GM23248 (cell line): Measurements from ENCODE around the gene OR6C70. TPM values are rescaled to one million over a fixed set of nuclear protein-coding genes. Genes with fewer than 3 reads are reported as not detected.
"Not testable (repeated sequence)": the region's sequence is repeated elsewhere in the genome, so short reads cannot be mapped to it uniquely, and the experiment has no call there.

ENCODE experiments used
- DNase-seq: peaks from one replicate; pipeline ENCODE4 v3.0.0-alpha.2; 2015
- H2AFZ ChIP-seq: fragments of 200-600 bp; sonication (generic); 2 replicates; pipeline ENCODE4 v1.6.1; 2016; ENCODE audit warnings: antibody characterized with exemption
- H3F3A ChIP-seq: fragments of 200-600 bp; sonication (generic); 2 replicates; pipeline ENCODE4 v1.6.1; 2016; ENCODE audit warnings: mild to moderate bottlenecking, antibody characterized with exemption, mixed run types; ENCODE audit not compliant: insufficient read depth
- H3K27ac ChIP-seq: fragments of 200-600 bp; sonication (generic); 2 replicates; pipeline ENCODE4 v1.5.1; 2016; ENCODE audit warnings: mild to moderate bottlenecking
- H3K27me3 ChIP-seq: fragments of 200-600 bp; sonication (generic); replicated peaks from 2 replicates; pipeline ENCODE4 v1.6.1; 2016; ENCODE audit warnings: mild to moderate bottlenecking; ENCODE audit not compliant: insufficient read depth
- H3K36me3 ChIP-seq: fragments of 200-600 bp; sonication (generic); 2 replicates; pipeline ENCODE4 v1.6.1; 2016; ENCODE audit warnings: low read depth, mild to moderate bottlenecking
- H3K4me1 ChIP-seq: fragments of 200-600 bp; sonication (generic); 2 replicates; pipeline ENCODE4 v1.6.1; 2016; ENCODE audit warnings: mild to moderate bottlenecking; ENCODE audit not compliant: insufficient read depth
- H3K4me2 ChIP-seq: fragments of 200-600 bp; sonication (generic); one replicate; pipeline ENCODE4 v1.6.1; 2016; ENCODE audit warnings: mild to moderate bottlenecking; ENCODE audit not compliant: unreplicated experiment
- H3K4me3 ChIP-seq: fragments of 200-600 bp; sonication (generic); 2 replicates; pipeline ENCODE4 v1.5.1; 2016; ENCODE audit warnings: mild to moderate bottlenecking
- H3K79me2 ChIP-seq: fragments of 200-600 bp; sonication (generic); 2 replicates; pipeline ENCODE4 v1.6.1; 2016; ENCODE audit warnings: mild to moderate bottlenecking; ENCODE audit not compliant: insufficient read depth
- H3K9ac ChIP-seq: fragments of 200-600 bp; sonication (generic); 2 replicates; pipeline ENCODE4 v1.6.1; 2016; ENCODE audit warnings: mild to moderate bottlenecking
- H3K9me2 ChIP-seq: fragments of 200-600 bp; sonication (generic); 2 replicates; pipeline ENCODE4 v1.6.1; 2016; ENCODE audit warnings: mixed run types, mild to moderate bottlenecking, moderate library complexity; ENCODE audit not compliant: insufficient read depth
- H3K9me3 ChIP-seq: fragments of 200-600 bp; sonication (generic); one replicate; pipeline ENCODE4 v1.6.1; 2017; ENCODE audit warnings: low read depth
- H4K20me1 ChIP-seq: fragments of 200-600 bp; sonication (generic); 2 replicates; pipeline ENCODE4 v1.6.0; 2016; ENCODE audit not compliant: insufficient read depth
- EZH2 ChIP-seq: fragments of 200-600 bp; sonication (generic); IDR thresholded peaks from 2 replicates; pipeline ENCODE4 v1.6.1; 2018; ENCODE audit warnings: antibody characterized with exemption, mild to moderate bottlenecking; ENCODE audit not compliant: insufficient read depth, poor library complexity, severe bottlenecking
- EZH2phosphoT487 ChIP-seq: fragments of 200-600 bp; sonication (generic); IDR thresholded peaks from 2 replicates; pipeline ENCODE4 v1.6.1; 2018; ENCODE audit warnings: antibody characterized with exemption, moderate library complexity, mild to moderate bottlenecking, low read depth; ENCODE audit not compliant: insufficient read depth
- WGBS, 2 experiments: methylation state at CpG; one replicate each; pipeline ENCODE4 v1.1.6; 2015 to 2017; ENCODE audit warnings: low lambda C conversion rate in 2 of 2, low coverage in 1 of 2; ENCODE audit errors: missing lambda C conversion rate in 2 of 2; 5-methylcytosine and 5-hydroxymethylcytosine counted together
- in situ Hi-C: fragments of 300-500 bp; cut with MboI; formaldehyde crosslinking; loops from 2 replicates; pipeline ENCODE4 v1.15.0; 2020
- polyA plus RNA-seq: library from polyadenylated mRNA; unstranded; fragments of >200 nt; fragmentation: Nextera tagmentation; extraction: Ambion mirVana; gene quantifications from 2 replicates; pipeline ENCODE4 v1.2.1, GENCODE V29; 2016
- total RNA-seq: library from RNA; depleted of rRNA; stranded (reverse); fragments of >200 nt; shearing (Covaris generic); gene quantifications from 2 replicates; pipeline ENCODE4 v1.2.3, GENCODE V29; 2014

The OR6C70 gene
- total and polyA plus RNA-seq, 2 experiments from 2014 or later, result not detected

GRCh38 chr12:55499810-55500252, 29.9 kb upstream of the OR6C70 start:
- no peaks in the 10 kb centered on the region for H3F3A ChIP-seq
- no peaks in the 10 kb centered on the region for H3K4me1 ChIP-seq
- H4K20me1 ChIP-seq, result no peaks in the 10 kb centered on the region
- H3K9ac ChIP-seq, result no peak overlapping the region
- H3K9me3 ChIP-seq, result no peaks in the 10 kb centered on the region
- H3K36me3 ChIP-seq, result no peaks in the 10 kb centered on the region
- no peak overlapping the region for H3K4me3 ChIP-seq
- WGBS, 2 experiments, result 4 to 5% methylated on average over 2 of the region's 2 CpGs
- H3K27me3 ChIP-seq, result no peaks in the 10 kb centered on the region
- in situ Hi-C loops, result no loop called here
- no peaks in the 10 kb centered on the region for H3K9me2 ChIP-seq
- no peak for DNase-seq
- H2AFZ ChIP-seq, result no peak overlapping the region
- no peak overlapping the region for H3K27ac ChIP-seq
- H3K79me2 ChIP-seq, result no peaks in the 10 kb centered on the region
- TF ChIP-seq EZH2, result no peak
- no peak for TF ChIP-seq EZH2phosphoT487
- no peak overlapping the region for H3K4me2 ChIP-seq

GRCh38 chr12:55499231-55499630, 29.3 kb upstream of the OR6C70 start:
- H3K4me3 ChIP-seq, result no peak overlapping the region
- no peaks in the 10 kb centered on the region for H4K20me1 ChIP-seq
- H3K9ac ChIP-seq, result no peak overlapping the region
- no peaks in the 10 kb centered on the region for H3K4me1 ChIP-seq
- no peak for DNase-seq
- in situ Hi-C loops, result no loop called here
- H3K79me2 ChIP-seq, result no peaks in the 10 kb centered on the region
- H3K36me3 ChIP-seq, result no peaks in the 10 kb centered on the region
- no peak overlapping the region for H3K4me2 ChIP-seq
- H3K27ac ChIP-seq, result no peak overlapping the region
- 4 to 9% methylated on average over 4 of the region's 4 CpGs for WGBS, 2 experiments
- H3F3A ChIP-seq, result no peaks in the 10 kb centered on the region
- no peak for TF ChIP-seq EZH2phosphoT487
- TF ChIP-seq EZH2, result no peak
- H2AFZ ChIP-seq, result no peak overlapping the region
- no peaks in the 10 kb centered on the region for H3K9me2 ChIP-seq
- H3K9me3 ChIP-seq, result no peaks in the 10 kb centered on the region
- no peaks in the 10 kb centered on the region for H3K27me3 ChIP-seq

GRCh38 chr12:55495490-55495889, 25.6 kb upstream of the OR6C70 start:
- no peaks in the 10 kb centered on the region for H3K9me2 ChIP-seq
- WGBS, 2 experiments, result 42 to 51% methylated on average over 5 of the region's 5 CpGs
- H2AFZ ChIP-seq, result no peak overlapping the region
- no peak overlapping the region for H3K9ac ChIP-seq
- H3K4me2 ChIP-seq, result no peak overlapping the region
- no peaks in the 10 kb centered on the region for H3K79me2 ChIP-seq
- no peak overlapping the region for H3K27ac ChIP-seq
- H3K36me3 ChIP-seq, result no peaks in the 10 kb centered on the region
- DNase-seq, result no peak
- no peaks in the 10 kb centered on the region for H4K20me1 ChIP-seq
- in situ Hi-C loops, result no loop called here
- no peaks in the 10 kb centered on the region for H3K27me3 ChIP-seq
- H3K4me3 ChIP-seq, result no peak overlapping the region
- no peaks in the 10 kb centered on the region for H3K4me1 ChIP-seq
- no peaks in the 10 kb centered on the region for H3F3A ChIP-seq
- TF ChIP-seq EZH2, result no peak
- no peak for TF ChIP-seq EZH2phosphoT487
- no peaks in the 10 kb centered on the region for H3K9me3 ChIP-seq

DNA sequence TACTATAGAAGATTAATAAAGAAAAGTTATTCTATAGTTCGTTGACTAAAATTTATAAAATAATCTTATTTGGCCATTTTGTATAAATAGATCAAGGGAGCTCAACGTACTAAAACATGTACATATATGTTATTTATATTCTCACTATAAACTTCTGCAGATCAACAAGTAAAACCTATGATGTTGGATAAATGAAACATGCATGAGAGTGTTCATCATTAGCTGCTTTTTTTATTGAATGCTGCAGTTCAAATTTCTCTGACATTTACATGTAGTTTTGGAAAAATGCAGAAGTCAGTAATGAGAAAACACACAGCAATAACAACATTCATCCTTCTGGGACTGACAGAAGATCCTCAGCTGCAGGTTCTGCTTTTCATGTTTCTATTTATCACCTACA, 22.1 kb upstream of the OR6C70 start, which contains the start of gene OR6C68:
OR6C68 (plus strand) TSS at position 301 of the 400 bp plus-strand sequence; CDS start at position 301, 0 bp downstream.
- Histone ChIP-seq H3K36me3 (no peaks in the 10 kb centered on the region), H3K4me2 (no peak within 1 kb of the TSS), H3K9me3 (no peaks in the 10 kb centered on the region), H4K20me1 (no peaks in the 10 kb centered on the region), H3K79me2 (no peaks in the 10 kb centered on the region), H3K9me2 (no peaks in the 10 kb centered on the region), H3K4me3 (no peak within 1 kb of the TSS), H3K27ac (no peak within 1 kb of the TSS), H3K4me1 (no peaks in the 10 kb centered on the region), H3K27me3 (no peaks in the 10 kb centered on the region), H3K9ac (no peak within 1 kb of the TSS), H3F3A (no peaks in the 10 kb centered on the region), H2AFZ (no peak within 1 kb of the TSS)
- no peak for TF ChIP-seq EZH2phosphoT487
- no peak for TF ChIP-seq EZH2
- no peak for DNase-seq
- 3 to 10% methylated on average over 2 of the region's 2 CpGs for WGBS, 2 experiments
- in situ Hi-C loops, result no loop called here

DNA sequence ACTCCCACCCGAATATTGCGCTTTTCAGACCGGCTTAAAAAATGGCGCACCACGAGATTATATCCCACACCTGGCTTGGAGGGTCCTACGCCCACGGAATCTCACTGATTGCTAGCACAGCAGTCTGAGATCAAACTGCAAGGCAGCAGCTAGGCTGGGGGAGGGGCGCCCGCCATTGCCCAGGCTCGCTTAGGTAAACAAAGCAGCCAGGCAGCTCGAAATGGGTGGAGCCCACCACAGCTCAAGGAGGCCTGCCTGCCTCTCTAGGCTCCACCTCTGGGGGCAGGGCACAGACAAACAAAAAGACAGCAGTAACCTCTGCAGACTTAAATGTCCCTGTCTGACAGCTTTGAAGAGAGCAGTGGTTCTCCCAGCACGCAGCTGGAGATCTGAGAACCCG, 14.3 kb upstream of the OR6C70 start:
- H3K4me3 ChIP-seq, H4K20me1 ChIP-seq, H3K27me3 ChIP-seq, in situ Hi-C loops, H3K79me2 ChIP-seq, H3K27ac ChIP-seq, H2AFZ ChIP-seq, DNase-seq, H3K9ac ChIP-seq, H3K9me3 ChIP-seq, H3K9me2 ChIP-seq, H3K36me3 ChIP-seq, H3K4me2 ChIP-seq, H3F3A ChIP-seq, H3K4me1 ChIP-seq: not testable (repeated sequence)
- 19 to 49% methylated on average over 5 to 11 of the region's 13 CpGs for WGBS, 2 experiments

GRCh38 chr12:55479136-55479535, 9.2 kb upstream of the OR6C70 start:
- H3K79me2 ChIP-seq, DNase-seq, H3K27me3 ChIP-seq, H3K27ac ChIP-seq, in situ Hi-C loops, H3K9me3 ChIP-seq, H3K9me2 ChIP-seq, H3K4me2 ChIP-seq, H2AFZ ChIP-seq, H3K9ac ChIP-seq, H3K36me3 ChIP-seq, H3K4me3 ChIP-seq, H3F3A ChIP-seq, H4K20me1 ChIP-seq, H3K4me1 ChIP-seq: not testable (repeated sequence)
- WGBS, 2 experiments, result 80 to 100% methylated on average over 1 to 3 of the region's 29 CpGs
